Measurements from ENCODE around the gene MIER3. TPM values are rescaled to one million over a fixed set of nuclear protein-coding genes. Genes with fewer than 3 reads are reported as not detected.
A peak's percentile ranks its signal among the peaks of the same experiment; 100 is the strongest.
"Not testable (repeated sequence)": the region's sequence is repeated elsewhere in the genome, so short reads cannot be mapped to it uniquely, and the experiment has no call there.

MIER3 gene
- 15.1 TPM for polyA plus RNA-seq (2012; ENCODE audit: insufficient read depth, insufficient read length)

- peak within 1 kb of the TSS; percentile 62 for H3K4me3 ChIP-seq (ENCODE audit: low read length)
- peak; percentile 51 for DNase-seq (ENCODE audit: low read depth, low spot score)
Measured at GRCh38 chr5:56951946-56952691, at the start of gene MIER3. Gene MIER3 (minus strand): TSS chr5:56952123. CDS start chr5:56952102, 21 bp downstream.

GRCh38 chr5:56995596-56995995 is 43.7 kb upstream of the MIER3 start:
- no peak overlapping the region for H3K4me3 ChIP-seq (ENCODE audit: low read length)
- no peak for DNase-seq (ENCODE audit: low read depth, low spot score)

GRCh38 chr5:56993241-56993640 is 41.3 kb upstream of the MIER3 start:
- no peak for DNase-seq (ENCODE audit: low read depth, low spot score)
- H3K4me3 ChIP-seq (ENCODE audit: low read length) = no peak overlapping the region

GRCh38 chr5:56989676-56990075 is 37.8 kb upstream of the MIER3 start:
- no peak overlapping the region for H3K4me3 ChIP-seq (ENCODE audit: low read length)
- no peak for DNase-seq (ENCODE audit: low read depth, low spot score)

GRCh38 chr5:56988490-56988889 is 36.6 kb upstream of the MIER3 start:
- H3K4me3 ChIP-seq (ENCODE audit: low read length) = no peak overlapping the region
- no peak for DNase-seq (ENCODE audit: low read depth, low spot score)

GRCh38 chr5:56987171-56987570 is 35.2 kb upstream of the MIER3 start:
- no peak for DNase-seq (ENCODE audit: low read depth, low spot score)
- H3K4me3 ChIP-seq (ENCODE audit: low read length) = no peak overlapping the region

GRCh38 chr5:56986626-56986947 is 34.7 kb upstream of the MIER3 start:
- H3K4me3 ChIP-seq (ENCODE audit: low read length) = no peak overlapping the region
- DNase-seq (ENCODE audit: low read depth, low spot score) = no peak

- DNase-seq (ENCODE audit: low read depth, low spot score) = no peak
- no peak overlapping the region for H3K4me3 ChIP-seq (ENCODE audit: low read length)
Measured at GRCh38 chr5:56985936-56986625, 34.2 kb upstream of the MIER3 start.

- no peak overlapping the region for H3K4me3 ChIP-seq (ENCODE audit: low read length)
- no peak for DNase-seq (ENCODE audit: low read depth, low spot score)
Measured at GRCh38 chr5:56984445-56984844, 32.5 kb upstream of the MIER3 start.

GRCh38 chr5:56983593-56984361 is 31.9 kb upstream of the MIER3 start:
- no peak for DNase-seq (ENCODE audit: low read depth, low spot score)
- H3K4me3 ChIP-seq (ENCODE audit: low read length) = no peak overlapping the region

GRCh38 chr5:56981548-56982315 is 29.8 kb upstream of the MIER3 start:
- H3K4me3 ChIP-seq (ENCODE audit: low read length) = no peak overlapping the region
- DNase-seq (ENCODE audit: low read depth, low spot score) = peak; percentile 26

- H3K4me3 ChIP-seq (ENCODE audit: low read length) = no peak overlapping the region
- DNase-seq (ENCODE audit: low read depth, low spot score) = no peak
Measured at GRCh38 chr5:56979968-56980367, 28.0 kb upstream of the MIER3 start.

- not testable (repeated sequence) for H3K4me3 ChIP-seq (ENCODE audit: low read length); DNase-seq (ENCODE audit: low read depth, low spot score)
Measured at GRCh38 chr5:56979526-56979925, 27.6 kb upstream of the MIER3 start.

- DNase-seq (ENCODE audit: low read depth, low spot score) = no peak
- no peak overlapping the region for H3K4me3 ChIP-seq (ENCODE audit: low read length)
Measured at GRCh38 chr5:56977822-56978221, 25.9 kb upstream of the MIER3 start.

- no peak for DNase-seq (ENCODE audit: low read depth, low spot score)
- no peak overlapping the region for H3K4me3 ChIP-seq (ENCODE audit: low read length)
Measured at GRCh38 chr5:56977021-56977420, 25.1 kb upstream of the MIER3 start.

- no peak overlapping the region for H3K4me3 ChIP-seq (ENCODE audit: low read length)
- no peak for DNase-seq (ENCODE audit: low read depth, low spot score)
Measured at GRCh38 chr5:56974241-56974640, 22.3 kb upstream of the MIER3 start.

GRCh38 chr5:56973473-56973872 is 21.6 kb upstream of the MIER3 start:
- no peak overlapping the region for H3K4me3 ChIP-seq (ENCODE audit: low read length)
- DNase-seq (ENCODE audit: low read depth, low spot score) = no peak

- no peak overlapping the region for H3K4me3 ChIP-seq (ENCODE audit: low read length)
- DNase-seq (ENCODE audit: low read depth, low spot score) = no peak
Measured at GRCh38 chr5:56971275-56971674, 19.4 kb upstream of the MIER3 start.

GRCh38 chr5:56964173-56964572 is 12.2 kb upstream of the MIER3 start:
- no peak overlapping the region for H3K4me3 ChIP-seq (ENCODE audit: low read length)
- no peak for DNase-seq (ENCODE audit: low read depth, low spot score)
